CD4-positive, alpha-beta T cell treated with Interleukin-2 at 100 ng/mL for 4 hours (primary cell): Measurements from ENCODE around the gene TNNI3K.

Experiments
- DNase-seq: peaks from one replicate; pipeline ENCODE4 v3.0.0-alpha.2; 2020; ENCODE audit warnings: low spot score

The TNNI3K gene

DNA sequence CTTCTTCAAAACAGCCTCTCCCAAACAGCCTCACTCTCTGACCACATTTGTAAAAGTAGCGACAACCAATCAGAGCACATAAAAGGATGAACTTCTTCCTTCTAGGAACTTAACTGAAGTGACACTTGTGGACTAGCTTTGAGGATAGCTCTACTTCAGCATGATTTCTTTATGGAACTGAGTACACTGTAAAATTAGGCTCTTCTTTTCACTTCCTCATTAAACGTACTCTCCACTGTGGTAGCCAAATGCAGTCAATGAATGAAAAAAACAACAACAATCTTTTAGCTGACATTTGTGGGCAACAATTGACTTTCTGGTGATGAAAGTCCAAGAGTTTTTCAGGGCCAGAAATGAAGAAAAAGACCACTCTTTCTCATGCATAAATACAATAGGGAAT lies 267.7 kb downstream of the TNNI3K start:
- DNase-seq, result no peak

- peak; percentile 37 for DNase-seq
Measured at GRCh38 chr1:74504125-74504932, 269.1 kb downstream of the TNNI3K start.

GRCh38 chr1:74504933-74505512 lies 269.8 kb downstream of the TNNI3K start:
- no peak for DNase-seq

- no peak for DNase-seq
Measured at GRCh38 chr1:74505928-74506710, 270.9 kb downstream of the TNNI3K start.

GRCh38 chr1:74508449-74508848 lies 273.3 kb downstream of the TNNI3K start:
- no peak for DNase-seq

DNA sequence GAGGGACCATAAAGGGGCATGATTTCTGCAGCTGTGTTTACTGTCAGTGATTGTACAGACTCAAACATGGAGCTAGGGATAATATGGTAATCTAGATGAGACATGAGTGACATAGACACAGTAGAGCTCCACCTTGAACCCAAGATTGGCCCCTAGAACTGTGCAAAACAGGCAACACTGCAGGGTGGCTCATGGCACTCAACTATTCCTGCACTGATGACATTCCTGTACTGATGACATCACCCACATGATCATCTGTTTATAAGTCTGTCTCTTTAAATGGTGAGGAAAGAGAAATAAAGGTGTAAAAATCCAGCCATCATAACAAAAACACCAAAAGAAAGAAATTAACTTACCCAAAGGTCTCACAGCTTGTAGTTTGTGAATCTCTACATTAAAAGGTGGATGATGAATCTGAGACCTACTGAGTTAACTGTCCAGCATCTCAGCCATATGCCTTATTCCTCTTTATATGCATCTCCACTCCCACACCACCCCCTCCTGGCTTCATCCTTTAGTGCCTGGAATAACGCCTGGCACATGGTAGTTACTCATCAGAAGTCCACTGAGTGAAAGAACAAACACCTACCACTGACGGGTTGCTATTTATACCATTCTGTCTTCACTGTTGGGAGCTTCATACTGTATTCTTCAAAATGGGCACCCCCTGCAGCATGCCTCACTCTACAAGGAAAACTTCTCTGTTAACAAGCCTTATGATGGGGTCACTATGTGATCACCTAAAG lies 277.2 kb downstream of the TNNI3K start, which contains the start of gene LRRC53:
TSS of gene LRRC53 (minus strand) at position 442 of the 746 bp plus-strand sequence. CDS start 29,262 bp downstream, outside the sequence.
- no peak for DNase-seq

GRCh38 chr1:74513411-74514300 lies 278.5 kb downstream of the TNNI3K start:
- DNase-seq, result no peak

GRCh38 chr1:74517599-74518051 lies 282.4 kb downstream of the TNNI3K start:
- DNase-seq, result no peak

- no peak for DNase-seq
Measured at GRCh38 chr1:74522148-74522547, 287.0 kb downstream of the TNNI3K start.

GRCh38 chr1:74523873-74524480 lies 288.8 kb downstream of the TNNI3K start:
- no peak for DNase-seq

DNA sequence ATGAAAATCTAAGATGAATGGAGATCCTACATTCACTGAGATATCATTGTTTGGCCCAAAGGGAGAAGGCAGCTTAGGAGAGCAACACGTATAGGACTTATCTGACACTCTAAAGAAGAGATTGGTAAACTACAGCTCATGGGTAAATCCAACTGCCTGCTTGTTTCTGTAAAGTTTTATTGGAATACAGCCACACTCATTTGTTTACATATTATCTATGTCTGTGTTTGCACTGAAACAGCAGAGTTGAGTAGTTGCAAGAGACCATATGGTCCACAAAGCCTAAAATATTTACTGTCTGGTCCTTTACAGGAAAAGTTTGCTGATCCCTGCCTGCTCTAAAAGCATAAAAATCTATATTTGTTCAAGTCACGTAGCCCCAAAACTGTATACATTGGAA lies 291.5 kb downstream of the TNNI3K start:
- DNase-seq, result no peak

- DNase-seq, result no peak
Measured at GRCh38 chr1:74528123-74528522, 292.9 kb downstream of the TNNI3K start.

DNA sequence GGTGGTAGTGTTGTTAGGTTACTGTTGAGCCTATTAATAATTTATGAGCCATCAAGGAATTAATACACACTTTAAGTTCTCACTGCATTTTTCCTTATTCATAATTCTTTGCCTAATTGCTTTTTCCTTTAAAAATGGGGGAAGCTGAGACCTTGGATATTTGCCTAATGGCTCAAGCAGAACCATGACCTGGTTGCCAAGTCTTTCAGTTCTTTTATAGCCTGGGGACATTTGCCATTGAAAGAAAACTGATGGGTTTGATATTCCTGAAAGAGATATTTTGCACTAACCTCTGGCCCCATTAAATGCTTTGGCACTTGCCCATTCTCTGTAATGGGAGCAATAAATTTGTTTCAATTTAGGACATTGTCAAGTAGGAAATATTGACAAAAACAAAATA lies 295.7 kb downstream of the TNNI3K start:
- no peak for DNase-seq

- DNase-seq, result no peak
Measured at GRCh38 chr1:74531796-74532195, 296.6 kb downstream of the TNNI3K start.

- no peak for DNase-seq
Measured at GRCh38 chr1:74534241-74534640, 299.1 kb downstream of the TNNI3K start.

DNA sequence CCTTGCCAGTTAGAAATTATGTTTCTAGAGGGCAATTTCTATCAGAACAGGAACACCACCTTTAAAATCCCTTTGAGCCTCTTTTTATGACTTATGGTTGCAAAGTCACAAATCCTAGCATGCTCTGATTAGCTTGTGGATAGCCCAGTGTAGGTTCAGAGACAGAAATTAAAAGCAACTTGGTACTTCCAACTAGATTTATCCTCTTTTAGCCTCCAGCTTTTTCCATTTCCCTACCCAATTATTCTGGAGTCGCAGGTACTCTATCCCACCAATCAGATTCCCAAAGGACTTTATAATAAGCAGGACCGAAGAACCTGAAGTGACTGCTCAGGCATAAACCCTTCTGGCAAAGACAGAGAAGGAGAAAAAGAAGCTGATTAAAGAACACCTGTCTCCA lies 310.6 kb downstream of the TNNI3K start:
- DNase-seq, result no peak

DNA sequence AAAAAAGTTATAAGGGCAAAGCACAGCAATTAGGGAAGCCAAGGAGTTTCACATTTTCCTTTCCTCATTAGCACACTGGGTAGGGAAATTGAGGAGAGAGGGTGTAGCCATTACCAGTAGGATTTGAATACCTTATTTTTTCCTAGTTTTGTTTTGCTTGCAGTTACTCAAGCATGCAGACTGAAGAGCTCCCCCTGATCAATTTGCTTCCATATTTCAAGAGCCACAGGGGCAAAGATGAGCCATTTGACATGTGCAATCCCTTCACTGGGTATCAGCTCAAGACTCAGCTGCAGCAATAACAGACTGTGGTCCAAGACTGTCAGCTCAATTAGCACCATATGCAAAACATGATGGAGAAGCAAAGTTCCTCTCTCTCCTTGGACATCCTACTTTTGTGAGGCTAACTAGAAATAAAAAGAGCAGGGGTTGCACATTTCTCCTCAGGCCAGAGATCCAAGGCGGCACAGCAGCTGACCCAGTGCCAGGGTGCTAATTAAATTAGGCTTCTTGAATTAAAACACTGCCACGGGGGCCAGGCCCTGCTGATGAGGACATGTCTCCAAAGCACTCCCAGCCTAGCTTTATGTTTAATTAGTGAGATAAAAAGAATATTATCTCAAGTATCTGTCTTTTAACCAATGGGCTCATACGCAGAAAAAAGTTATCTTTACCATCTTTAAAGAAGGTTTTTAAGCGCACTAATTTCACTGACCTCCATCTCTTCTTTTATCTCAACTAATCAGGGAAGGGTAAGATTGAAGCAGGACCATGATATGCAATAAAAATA lies 314.0 kb downstream of the TNNI3K start:
- DNase-seq, result no peak

DNA sequence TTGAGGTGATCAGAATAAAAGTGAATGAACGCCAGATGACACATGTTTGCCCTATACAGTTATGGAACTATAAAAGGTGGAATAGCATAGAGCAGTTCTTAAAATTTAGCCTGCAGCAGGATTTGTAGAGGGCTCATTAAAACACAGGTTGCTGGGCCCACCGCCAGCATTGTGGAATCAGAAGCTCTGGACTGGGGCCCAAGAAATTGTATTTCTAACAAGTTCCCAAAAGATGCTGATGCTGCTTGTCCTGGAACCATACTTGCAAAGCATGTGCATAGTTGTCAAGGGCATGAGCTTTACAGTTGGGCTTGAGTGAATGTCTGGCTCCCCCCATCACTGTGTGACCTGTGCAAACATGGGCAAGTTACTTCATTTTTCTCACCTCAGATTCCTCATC lies 314.7 kb downstream of the TNNI3K start:
- no peak for DNase-seq

- DNase-seq, result no peak
Measured at GRCh38 chr1:74570797-74571492, 335.8 kb downstream of the TNNI3K start.
